ENCODE measurements around the gene MBTD1.
"Not testable (repeated sequence)": the region's sequence is repeated elsewhere in the genome, so short reads cannot be mapped to it uniquely, and the experiment has no call there.

The MBTD1 gene

DNA sequence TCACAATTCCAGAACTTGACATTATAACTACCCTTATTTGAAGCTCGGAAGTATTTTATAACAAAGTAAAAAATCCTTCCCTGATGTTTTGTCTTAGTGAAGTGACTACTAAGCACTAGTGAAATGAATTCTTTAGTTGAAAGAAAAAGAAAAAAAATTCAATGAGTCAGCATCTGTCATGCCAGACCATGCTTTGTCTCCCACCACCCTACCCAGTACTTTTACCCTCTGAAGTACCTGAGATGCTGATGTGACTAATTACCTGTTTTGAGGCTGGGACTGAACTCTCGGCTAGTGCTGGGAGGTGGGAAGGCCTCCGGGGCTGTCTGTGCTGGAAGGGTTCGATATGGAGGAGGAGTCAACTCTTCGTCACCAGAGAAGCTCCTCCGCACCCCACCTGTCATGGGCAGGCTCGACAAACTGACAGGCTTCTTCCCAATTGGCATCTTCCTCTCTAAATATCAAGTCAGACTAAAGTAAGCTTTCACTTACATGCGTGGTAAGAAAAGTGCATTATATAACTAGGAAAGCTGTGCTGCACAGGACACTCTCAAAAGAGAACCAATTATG, 74.0 kb downstream of the MBTD1 start:
- DNase-seq: no peak

DNA sequence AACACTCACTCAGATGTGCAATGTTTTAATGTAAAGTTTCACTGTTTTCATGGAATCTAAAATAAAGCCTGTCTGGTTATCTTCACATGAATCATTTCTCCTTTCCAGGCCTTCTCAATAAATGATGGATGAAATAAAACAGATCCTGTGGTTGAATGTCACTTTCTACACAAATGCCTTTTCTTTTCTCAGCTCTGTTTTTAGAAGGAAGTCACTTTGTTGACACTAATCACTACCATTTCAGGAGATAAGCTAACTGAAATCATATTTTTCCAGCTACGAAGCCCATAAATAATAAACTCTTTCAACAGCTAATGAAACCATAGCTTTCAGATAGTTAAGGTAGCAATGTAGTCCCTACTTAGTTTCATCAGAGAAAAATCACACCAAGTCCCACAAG, 75.7 kb downstream of the MBTD1 start:
- DNase-seq: no peak

DNA sequence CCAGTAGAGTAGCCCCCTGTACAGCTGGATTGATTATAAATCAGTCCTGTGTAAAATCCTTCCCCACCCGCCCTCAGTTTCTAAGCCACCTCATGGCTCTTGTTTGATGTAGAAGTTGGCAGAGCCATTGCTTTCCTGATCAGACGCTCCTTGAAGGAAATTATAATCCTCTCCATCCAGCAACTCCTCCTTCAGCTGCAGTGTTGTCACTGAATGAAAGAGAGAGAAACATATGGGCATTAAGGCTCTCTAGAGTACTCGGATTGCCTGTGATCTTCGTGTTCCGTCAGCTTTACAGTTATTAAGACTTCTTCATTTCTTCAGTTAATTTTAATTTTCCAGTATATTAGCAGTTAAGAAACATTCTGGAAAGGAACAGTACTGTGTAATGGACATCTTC, 79.4 kb downstream of the MBTD1 start:
- no peak for DNase-seq

DNA sequence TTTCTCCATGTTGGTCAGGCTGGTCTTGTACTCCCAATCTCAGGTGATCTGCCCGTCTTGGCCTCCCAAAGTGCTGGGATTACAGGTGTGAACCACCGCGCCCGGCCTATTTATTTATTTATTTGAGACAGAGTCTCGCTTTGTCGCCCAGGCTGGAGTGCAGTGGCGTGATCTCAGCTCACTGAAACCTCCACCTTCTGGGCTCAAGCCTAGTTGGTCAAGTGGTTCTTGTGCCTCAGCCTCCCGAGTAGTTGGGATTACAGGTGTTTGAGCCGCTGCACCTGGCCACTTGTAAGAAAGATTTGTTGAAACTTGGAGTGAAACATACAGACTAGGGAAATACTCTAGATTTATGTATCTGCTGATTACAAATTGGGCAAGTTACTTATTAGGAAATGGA, 87.8 kb downstream of the MBTD1 start:
- DNase-seq: not testable (repeated sequence)

DNA sequence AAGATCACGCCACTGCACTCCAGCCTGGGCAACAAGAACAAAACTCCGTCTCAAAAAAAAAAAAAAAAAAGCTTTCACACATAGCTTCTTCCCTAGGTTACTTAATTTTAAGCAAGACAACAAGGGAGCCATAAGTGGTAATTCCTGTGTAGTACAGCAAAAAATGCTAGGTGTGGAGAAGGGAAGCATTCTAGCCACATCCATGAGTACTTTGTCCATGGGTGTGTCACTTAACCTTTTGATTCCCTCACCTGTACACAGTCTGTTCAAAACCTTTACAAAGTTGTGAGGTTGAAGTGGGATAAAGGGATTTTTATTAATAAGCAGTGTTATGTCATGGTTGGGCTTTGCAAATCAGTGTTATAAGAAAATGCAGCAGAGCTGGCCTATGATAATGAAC, 89.1 kb downstream of the MBTD1 start:
- DNase-seq: no peak

DNA sequence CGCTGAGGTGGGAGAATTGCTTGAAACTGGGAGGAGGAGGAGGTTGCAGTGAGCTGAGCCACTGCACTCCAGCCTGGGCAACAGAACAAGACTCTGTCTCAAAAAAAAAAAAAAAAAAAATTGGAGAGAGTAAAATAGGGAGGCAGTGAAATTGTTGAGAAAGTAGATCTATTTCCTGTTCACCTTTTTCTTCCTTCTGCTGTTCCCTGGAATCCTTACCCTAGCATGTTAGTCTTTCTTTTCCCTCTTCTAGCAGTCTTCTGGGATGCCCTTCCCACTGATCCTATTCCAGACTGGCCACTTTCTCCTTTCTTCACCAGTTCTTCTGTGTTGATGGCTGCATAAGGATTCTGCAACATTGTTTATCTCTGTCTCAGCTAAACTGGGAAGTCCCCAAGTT, 90.5 kb downstream of the MBTD1 start:
- DNase-seq: no peak

DNA sequence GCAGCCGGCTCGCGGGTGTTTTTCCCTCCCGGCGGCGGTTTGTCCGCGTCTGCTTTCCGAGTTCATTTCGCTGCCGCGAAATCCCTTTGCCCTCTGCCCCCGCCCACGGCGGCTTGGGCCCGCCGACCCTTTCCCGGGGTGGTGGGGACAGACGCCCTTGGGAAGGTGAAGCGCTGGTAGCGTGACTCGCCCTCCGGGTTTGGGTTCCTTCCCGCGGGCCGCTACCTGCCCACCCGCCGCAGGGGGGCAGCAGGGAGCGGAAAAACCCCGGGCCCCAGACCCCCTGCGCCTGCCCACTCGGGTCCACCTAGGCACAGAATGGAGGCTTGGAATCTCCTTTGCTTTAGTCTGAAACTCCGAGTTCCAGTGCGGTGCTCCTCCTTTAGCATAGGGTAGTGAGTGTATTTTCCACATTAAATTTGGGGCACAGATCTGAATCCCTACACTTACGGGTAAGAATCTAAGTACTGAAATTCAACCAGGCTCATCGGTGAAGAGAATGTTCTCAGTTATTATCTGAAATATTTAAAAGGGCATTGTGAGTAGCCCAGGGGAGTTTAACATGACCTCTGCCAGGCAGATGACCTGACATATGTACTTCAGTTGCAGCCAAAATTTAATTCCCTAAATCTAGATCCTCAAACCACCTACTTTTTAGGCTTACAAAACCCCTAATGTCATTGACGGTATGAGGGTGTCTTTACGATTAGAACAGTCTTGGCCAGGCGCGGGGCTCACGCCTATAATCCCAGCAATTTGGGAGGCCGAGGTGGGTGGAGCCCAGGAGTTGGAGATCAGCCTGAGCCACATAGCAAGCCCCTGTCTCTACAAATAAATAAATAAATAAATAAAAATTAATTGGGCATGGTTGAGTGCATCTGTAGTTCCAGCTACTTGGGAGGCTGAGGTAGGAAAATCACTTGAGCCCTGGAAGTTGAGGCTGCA, 92.6 kb downstream of the MBTD1 start:
- DNase-seq: peak; percentile 91

DNA sequence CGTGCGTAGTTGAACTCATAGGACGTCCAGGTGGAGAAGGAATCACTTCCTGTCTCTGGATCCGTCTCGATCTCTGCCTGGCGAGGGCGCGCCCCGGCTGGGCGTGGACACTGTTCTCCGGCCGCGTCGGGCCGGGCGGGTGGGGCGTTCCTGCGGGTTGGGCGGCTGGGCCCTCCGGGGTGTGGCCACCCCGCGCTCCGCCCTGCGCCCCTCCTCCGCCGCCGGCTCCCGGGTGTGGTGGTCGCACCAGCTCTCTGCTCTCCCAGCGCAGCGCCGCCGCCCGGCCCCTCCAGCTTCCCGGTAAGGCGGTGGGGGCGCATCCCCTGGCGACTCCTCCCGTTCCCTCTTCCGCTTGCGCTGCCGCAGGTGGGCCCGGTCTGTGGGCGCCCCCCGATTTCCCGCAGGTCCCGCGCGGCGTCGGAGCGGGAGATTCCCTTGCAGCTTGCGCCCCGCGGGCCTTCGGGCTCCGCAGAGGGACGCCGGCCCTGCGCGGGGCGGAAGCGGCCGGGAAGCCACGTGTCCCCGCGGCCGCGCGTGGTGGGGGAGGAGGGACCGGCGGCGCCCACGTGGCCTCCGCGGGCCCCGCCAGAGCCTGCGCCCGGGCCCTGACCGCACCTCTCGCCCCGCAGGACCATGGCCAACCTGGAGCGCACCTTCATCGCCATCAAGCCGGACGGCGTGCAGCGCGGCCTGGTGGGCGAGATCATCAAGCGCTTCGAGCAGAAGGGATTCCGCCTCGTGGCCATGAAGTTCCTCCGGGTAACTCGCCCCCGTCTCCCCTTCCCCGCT, 93.5 kb downstream of the MBTD1 start, which contains the start of gene NME2:
Gene NME2, plus strand, starts transcription at position 214 of the 789 bp plus-strand sequence. Its CDS starts 420 bp downstream, at position 634.
- peak; percentile 90 for DNase-seq

DNA sequence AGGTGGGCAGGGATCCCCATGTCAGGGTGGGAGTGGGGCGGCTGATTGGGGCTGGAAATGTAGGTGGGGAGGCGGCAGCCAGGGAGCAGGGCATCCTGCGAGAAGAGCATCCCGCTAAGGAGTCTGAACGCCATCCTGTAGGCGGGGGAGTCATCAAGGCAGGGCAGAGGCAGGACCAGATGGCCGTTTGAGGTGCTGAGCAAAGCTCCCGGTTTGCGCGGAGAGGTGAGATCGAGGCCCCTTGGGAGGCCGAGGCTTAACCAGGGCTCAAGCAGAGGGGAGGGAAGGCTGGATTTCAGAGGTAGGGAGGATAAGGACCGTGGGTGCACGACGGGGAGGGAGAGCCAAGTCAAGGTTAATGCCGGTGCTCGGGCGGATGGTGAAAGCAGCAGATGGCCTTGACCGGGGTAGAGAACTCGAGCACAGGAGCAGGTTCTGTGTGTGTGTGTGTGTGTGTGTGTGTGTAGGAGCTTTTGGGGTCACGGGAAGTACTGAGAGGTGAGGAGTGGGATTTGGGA, 94.1 kb downstream of the MBTD1 start:
- DNase-seq: peak; percentile 74

DNA sequence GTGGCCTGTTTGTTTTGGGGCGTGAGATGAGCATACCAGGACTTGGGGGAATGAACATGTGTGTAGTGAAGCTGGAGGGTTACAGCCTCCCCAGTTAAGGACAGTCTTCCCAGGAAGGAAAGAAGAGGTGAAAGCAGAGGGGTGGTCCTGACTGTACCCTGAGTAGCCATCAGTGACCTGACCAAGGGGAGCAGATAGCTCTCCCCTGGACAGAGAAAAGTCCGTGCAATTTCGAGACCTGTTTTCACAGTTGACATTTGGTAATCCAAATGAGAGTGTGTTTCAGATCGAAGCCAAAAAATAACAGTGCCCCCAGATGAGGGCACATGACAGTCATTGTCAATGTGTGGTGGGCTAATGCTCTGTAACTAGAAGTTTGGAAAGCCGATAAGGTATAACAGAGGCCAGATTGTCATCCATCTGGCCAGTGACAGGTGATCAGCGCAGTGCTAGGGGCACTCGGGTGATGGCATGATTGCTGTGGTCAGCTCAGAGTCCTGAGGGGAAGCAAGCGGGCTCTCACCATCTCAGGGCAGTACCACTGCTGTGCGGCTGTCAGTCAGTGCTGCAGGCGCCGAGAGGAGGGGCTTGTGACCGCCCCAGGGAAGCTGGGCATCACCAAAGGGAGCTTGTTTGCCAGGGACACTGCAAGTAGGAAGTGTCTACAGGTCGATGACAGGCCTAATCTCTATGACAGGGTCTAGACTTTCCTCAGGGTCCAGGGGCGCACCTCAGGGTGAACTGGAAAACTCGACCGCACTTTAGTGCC, 94.8 kb downstream of the MBTD1 start:
- DNase-seq: peak; percentile 52

DNA sequence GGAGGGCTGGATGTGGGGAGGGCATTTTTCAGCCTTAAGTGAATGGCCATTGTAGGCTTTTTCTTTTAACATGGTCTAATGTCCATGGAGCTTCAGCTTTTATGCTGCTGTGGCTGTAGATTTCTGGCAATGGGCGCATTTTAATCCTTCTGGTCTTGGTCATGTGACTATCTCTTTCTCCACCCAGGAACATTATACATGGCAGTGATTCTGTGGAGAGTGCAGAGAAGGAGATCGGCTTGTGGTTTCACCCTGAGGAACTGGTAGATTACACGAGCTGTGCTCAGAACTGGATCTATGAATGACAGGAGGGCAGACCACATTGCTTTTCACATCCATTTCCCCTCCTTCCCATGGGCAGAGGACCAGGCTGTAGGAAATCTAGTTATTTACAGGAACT, 98.3 kb downstream of the MBTD1 start:
- DNase-seq: peak; percentile 20

DNA sequence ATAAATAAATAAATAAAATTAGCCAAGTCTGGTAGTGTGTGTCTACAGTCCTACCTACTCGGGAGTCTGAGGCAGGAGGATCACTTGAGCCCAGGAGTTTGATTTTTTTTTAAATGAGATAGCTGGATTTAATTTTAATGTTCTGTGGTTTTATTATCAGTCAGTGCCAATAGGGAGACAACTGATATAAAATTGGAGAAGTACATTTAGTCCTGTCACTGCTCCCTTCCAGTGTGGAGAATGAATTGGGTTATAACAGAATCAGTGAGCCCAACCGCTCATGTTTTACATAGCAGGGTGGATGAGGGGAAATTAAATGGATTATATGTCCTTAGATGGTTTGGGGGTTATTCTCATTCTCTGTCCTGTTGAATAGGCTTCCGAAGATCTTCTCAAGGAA, 100.2 kb downstream of the MBTD1 start:
- no peak for DNase-seq

DNA sequence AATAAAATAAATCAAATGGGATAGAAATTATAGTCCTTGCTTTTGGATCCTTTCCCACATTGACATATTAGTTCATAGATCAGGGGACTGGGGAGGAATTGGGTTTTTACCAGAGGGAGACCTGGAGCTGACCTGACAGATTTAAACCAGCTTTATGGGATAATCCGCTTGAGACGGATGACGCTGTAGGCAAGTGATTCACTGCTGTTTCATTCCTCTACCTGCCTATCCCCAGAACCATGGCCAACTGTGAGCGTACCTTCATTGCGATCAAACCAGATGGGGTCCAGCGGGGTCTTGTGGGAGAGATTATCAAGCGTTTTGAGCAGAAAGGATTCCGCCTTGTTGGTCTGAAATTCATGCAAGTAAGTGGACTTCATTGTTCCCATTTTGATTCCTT, 104.4 kb downstream of the MBTD1 start:
- no peak for DNase-seq

DNA sequence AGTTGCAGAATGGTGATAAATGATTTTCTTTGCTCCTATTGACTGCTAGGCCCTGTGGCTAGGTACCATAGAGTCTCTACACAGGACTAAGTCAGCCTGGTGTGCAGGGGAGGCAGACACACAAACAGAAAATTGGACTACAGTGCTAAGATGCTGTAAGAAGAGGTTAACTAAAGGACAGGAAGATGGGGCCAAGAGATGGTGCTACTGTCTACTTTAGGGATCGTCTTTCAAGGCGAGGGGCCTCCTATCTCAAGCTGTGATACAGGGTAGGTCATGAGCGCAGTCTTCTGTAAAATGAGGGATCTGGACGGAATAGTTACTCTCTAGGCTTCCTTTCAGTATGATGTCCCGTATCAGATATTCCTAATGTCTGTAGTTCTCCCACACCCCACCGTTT, 105.7 kb downstream of the MBTD1 start:
- DNase-seq: no peak

DNA sequence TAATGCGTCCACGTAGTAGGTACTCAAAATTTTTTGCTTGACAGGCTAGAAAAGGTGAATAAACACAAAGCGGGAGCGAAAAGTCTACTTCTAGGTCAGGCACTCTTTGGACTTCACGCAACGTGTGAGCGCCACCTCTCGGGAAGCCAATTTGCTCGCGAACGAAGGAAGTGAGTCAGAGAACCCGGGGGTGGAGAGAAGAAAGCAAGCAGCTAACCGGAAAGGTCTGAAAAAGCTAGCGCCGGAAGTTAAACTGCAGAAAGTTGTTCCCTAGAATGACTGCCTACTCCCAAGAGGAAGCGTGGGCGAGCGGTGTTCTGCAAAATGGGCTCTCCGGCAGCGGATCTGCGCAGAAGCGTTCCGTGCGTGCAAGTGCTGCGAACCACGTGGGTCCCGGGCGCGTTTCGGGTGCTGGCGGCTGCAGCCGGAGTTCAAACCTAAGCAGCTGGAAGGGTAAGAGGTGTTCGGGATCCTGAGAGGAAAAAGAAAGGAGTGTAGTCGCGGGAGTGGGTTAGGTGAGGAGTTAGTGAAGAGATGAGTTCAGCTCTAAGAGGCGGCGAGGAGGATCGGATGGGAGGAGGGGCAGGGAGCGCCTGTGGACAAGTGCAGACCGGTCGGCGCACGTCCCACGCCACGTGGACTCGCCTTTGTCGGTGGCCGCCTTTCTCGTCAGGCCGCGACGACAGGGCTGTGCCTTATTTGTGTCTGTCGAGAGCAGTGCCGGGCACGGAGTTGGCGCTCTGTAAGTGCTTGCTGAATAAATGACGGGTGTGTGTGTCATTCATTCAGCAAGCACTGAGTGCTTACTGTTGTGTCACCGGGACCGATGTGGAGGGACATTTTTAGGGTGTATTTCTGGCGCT, 106.4 kb downstream of the MBTD1 start, which contains the start of gene NME1:
Gene NME1, plus strand, starts transcription at position 350 of the 863 bp plus-strand sequence. CDS start 2,096 bp downstream, outside the sequence.
- DNase-seq: peak; percentile 100

DNA sequence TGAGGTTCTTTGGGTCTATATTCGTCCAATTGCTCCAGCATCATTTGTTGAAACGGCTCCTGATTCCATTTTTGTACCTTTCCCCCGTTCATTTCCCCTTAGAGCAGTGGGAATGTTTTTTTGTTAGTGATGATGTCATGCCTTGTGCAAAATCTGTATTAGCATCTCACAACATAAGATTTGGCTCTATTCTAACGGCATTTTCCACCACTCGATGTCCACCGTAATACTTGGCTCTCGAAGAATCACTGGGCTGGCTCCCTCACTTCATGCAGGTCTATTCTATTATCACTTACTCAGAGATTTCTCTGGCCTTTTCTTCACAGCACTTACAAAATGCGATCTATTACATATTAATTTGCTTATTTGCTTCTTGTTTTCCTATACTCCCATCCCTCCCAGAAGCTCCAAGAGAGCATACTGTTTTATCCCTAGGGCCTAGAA, 107.1 kb downstream of the MBTD1 start:
- no peak for DNase-seq

DNA sequence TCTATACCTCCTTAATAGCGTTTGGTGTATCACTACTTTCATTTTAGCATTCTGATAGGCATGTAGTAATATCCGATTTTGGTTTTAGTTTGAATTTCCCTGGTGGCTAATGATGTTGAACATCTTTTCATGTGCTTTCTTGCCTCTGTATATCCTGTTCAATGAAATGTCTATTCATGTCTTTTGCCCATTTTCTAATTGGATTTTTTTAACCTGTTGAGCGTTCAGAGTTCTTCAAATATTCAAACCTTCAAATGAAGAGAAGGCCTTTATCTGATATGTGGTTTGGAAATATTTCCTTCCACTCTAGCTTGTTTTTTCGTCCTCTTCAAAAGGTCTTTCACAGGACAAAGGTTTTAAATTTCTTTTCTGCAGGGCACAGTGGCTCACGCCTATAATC, 108.9 kb downstream of the MBTD1 start:
- no peak for DNase-seq

DNA sequence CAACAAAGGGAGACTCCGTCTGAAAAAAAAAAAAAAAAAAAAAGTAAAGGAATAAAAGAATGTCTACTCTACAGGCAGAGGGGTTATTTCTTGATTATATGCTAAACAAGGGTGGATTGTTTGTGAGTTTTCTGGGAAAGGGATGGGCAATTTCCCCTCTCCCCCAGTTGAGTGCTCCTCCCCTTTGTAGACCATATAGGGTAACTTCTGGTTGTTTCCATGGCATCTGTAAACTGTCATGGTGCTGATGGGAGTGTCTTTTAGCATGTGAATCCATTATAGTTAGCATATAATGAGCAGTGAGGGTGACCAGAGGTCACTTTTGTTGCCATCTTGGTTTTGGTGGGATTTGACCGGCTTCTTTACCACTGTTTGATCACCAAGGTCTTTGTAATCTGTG, 110.7 kb downstream of the MBTD1 start:
- DNase-seq: no peak

DNA sequence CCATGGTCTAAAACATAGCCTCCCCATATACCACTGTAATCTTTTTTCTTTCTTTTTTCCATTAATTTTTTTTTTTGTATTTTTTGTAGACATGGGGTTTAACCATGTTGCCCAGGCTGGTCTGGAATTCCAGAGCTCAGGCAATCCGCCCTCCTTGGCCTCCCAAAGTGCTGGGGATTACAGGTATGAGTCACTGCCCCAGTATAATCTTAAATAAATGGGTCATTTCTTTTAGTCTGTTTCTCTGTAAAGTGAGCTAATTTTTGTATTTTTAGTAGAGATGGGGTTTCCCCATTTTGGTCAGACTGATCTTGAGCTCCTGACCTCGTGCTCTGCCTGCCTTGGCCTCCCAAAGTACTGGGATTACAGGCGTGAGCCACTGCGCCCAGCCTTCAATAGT, 112.2 kb downstream of the MBTD1 start:
- no peak for DNase-seq

DNA sequence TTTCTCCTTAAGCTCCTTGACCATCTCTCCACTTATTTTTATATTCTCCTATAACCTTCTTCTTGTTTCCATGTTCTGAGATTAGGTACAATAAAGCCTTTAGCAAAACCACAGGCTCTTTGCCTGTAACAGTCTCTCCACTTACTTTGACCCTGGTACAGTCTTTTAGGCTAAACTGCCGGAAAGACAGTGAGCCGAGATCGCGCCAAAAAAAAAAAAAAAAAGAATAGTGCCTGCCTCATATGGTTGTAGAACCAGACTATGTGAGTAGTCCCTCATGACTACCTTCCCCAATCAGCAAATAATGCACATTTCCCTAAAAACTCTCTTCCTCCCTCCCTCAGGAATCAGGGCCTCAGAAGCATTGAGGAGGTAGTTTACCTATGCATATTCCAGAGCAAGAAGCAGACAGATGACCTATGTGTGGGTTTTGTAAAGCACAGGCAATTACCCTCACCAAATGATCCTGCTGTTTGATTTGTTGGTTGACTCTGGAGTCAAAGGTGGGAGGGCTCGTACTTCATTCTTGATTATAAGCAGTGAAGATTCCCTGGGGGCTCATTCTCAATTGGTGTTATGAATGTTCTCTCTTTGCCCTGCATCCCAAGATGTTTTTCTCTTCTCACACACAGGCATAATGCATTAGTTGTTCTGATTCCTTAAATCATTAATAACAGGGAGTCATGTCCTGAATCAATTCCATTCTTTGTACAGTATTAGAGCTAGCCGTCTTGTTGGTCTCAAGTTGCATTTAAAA, 115.4 kb downstream of the MBTD1 start:
- no peak for DNase-seq

DNA sequence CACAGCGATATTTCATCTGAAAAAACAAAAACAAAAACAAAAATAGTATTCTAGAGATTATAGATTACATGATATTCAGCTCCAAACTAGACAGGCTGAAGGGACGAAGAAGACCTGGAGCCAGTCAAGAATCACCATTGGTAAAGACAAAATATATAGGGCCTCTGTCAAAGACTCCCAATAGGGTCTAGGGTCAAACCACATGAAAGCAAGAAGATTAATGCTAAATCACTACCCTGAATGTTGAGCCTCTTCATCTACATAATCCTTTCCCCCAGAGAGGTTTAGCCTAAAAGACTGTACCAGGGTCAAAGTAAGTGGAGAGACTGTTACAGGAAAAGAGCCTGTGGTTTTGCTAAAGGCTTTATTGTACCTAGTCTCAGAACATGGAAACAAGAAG, 117.3 kb downstream of the MBTD1 start:
- DNase-seq: no peak

All from activated CD8-positive, alpha-beta memory T cell treated with anti-CD3 and anti-CD28 coated beads, Interleukin-2, amount 50 U/mL, for 48 hours (primary cell).